NT2/D1 (cell line): ENCODE data around the gene TCTN1.

Source experiments
- DNase-seq: peaks from one replicate; pipeline ENCODE4 v3.0.0-alpha.2; 2011; ENCODE audit warnings: low read depth, low spot score
- H3K27me3 ChIP-seq: 2 replicates; pipeline ENCODE4 v1.6.0; 2011; ENCODE audit warnings: mild to moderate bottlenecking; ENCODE audit not compliant: insufficient read length, insufficient read depth
- H3K36me3 ChIP-seq: 2 replicates; pipeline ENCODE4 v1.6.1; 2011; ENCODE audit warnings: mild to moderate bottlenecking, low read length, mixed read lengths; ENCODE audit not compliant: insufficient read depth, insufficient read length
- H3K4me1 ChIP-seq: 2 replicates; pipeline ENCODE4 v1.5.1; 2011; ENCODE audit not compliant: insufficient read depth, insufficient read length
- H3K4me3 ChIP-seq: 2 replicates; pipeline ENCODE4 v1.5.1; 2011; ENCODE audit warnings: low read depth; ENCODE audit not compliant: insufficient read length
- H3K9ac ChIP-seq: 2 replicates; pipeline ENCODE4 v1.6.0; 2011; ENCODE audit warnings: low read depth; ENCODE audit not compliant: insufficient read length
- H3K9me3 ChIP-seq: 2 replicates; pipeline ENCODE4 v1.5.1; 2011; ENCODE audit warnings: mild to moderate bottlenecking, low read length; ENCODE audit not compliant: insufficient read depth
- SUZ12 ChIP-seq: IDR thresholded peaks from 2 replicates; pipeline ENCODE4 v1.6.1; 2011; ENCODE audit not compliant: insufficient read length, insufficient read depth; ENCODE audit errors: extremely low read depth
- YY1 ChIP-seq: IDR thresholded peaks from 2 replicates; pipeline ENCODE4 v1.6.1; 2011; ENCODE audit not compliant: insufficient read length, insufficient read depth
- ZNF274 ChIP-seq: IDR thresholded peaks from 2 replicates; pipeline ENCODE4 v1.6.1; 2011; ENCODE audit warnings: mild to moderate bottlenecking, low read depth, low read length

Gene TCTN1

DNA sequence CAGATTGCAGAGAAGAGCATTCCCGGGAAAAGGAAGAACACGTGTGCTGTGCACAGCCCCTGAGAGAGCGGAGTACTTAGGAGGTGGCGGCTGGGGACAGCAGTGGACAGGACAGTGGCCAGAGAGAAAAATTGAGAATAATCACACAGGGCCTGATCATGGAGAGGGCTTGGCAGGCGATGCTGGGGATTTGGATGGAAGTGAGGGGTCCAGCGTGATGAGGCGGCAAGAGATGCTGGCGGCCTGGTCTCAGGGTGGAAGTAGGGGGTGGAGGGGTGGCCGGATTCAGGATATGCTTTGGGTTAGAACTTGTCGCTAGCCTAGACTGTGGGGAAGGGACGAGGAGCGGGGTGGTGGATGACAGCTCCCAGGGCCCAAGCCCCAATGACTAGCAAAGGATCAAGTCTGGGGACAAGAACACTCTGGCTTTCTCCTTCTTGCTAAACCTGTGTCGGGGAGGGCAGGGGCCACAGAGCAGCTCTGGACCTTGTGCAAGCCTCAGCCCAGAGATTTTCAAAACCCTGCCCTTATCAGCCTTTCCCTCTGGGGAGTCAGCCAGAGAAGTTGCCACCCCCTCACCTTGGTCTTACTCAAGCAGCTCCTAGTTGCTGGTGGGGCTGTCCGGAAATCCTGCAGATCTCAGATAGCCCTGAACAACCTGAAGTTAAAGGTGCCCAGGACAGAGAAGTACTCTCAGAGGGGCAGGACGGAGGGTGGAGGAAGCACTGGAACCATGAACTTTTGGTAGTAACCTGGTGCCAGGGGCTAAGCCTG lies 73.7 kb downstream of the TCTN1 start:
- Histone ChIP-seq H3K4me1 (peaks cover 12% of the 10 kb centered on the region), H3K4me3 (no peak overlapping the region), H3K27me3 (peaks cover 19% of the 10 kb centered on the region), H3K9me3 (no peaks in the 10 kb centered on the region), H3K9ac (no peak overlapping the region), H3K36me3 (no peaks in the 10 kb centered on the region)
- TF ChIP-seq YY1 (no peak), ZNF274 (no peak), SUZ12 (no peak)
- no peak for DNase-seq

DNA sequence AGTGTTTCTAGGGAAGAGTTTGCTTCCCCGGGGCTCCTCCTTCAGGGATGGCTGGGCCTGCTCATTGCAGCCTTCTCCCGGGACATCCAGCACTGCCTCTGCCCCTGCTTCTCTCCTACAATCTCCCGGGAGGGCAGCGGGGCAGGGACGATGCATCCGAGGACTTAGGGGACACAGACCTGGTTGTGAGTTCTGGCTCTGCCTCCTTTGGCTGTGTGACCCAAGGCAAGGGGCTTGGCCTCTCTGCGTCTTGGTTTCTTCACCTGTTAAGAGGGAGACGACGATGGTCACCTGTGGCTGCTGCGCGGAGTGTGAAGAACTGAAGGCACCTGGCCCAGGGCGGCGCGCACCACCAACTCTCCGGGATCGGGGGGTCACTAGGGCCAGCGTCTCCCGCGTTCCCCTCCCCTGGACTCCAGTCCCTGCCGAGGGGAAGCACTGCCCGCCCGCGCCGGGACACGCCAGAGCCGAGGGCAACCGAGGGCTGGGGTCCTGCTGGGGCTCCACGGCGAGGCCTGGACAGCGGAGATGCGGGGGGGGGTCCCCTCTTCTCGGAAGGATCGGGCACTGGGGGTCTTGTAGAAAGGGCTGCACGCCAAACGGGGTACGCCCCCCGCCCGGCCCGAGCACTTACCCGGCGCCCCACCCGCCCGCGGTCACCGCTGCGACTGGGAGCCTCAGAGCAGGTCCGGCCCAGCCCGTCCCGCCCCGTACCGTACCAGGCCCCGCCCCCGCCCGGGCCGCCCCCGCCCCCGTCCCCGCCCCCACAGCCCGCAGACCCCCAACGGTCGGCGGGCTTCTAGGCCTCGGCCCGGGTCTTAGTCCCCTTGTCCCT lies 74.7 kb downstream of the TCTN1 start, which contains the start of gene HVCN1:
TSS of gene HVCN1 (minus strand) at position 670 of the 835 bp plus-strand sequence. CDS start 5,870 bp downstream, outside the sequence.
- Histone ChIP-seq H3K27me3 (peaks cover 19% of the 10 kb centered on the region), H3K4me3 (peak within 1 kb of the TSS; percentile 62), H3K36me3 (no peaks in the 10 kb centered on the region), H3K9ac (peak within 1 kb of the TSS; percentile 87), H3K9me3 (no peaks in the 10 kb centered on the region), H3K4me1 (peaks cover 12% of the 10 kb centered on the region)
- DNase-seq: no peak
- TF ChIP-seq SUZ12 (no peak), YY1 (no peak), ZNF274 (no peak)

DNA sequence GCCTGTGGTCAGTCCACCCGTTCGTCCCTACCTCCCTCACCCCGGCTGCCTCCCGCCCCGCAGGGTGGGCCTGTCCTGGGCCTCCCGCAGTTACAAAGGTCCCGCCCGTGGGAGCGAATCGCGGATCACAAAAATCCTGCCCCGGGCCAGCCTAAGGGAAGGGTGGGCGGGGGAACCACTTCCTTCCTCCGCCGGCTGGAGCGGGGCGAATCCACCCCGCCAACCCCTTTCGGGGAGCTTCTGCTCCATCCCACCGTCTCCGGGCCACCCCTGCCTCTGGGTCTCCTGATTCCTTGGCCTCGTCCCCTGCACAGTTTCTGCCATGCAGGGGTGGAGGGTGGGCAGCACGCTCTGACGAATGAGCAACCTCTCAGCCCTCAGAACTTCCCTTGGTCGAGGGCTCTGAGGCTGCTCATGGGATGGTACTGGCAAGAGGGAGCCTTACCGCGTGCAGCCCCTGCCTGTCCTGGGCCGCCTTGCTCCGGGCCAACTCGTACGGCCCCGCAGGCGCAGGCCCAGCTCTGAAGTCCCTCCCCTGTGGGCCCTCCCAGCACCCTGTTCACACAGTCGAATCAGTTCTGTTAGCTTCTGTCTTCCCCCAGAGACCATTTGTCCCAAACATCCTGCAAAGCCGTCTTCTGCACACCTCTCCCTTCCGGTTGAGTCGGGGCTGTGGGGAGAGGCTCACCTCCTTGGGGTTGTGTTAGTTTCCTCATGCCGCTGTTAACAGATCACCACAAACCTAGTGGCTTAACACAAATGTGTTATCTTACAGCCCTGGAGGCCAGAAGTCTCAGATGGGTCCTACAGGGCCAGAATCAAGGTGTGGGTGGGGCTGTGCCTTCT lies 75.6 kb downstream of the TCTN1 start:
- Histone ChIP-seq H3K4me1 (peaks cover 12% of the 10 kb centered on the region), H3K4me3 (peak overlapping the region; percentile 51), H3K9me3 (no peaks in the 10 kb centered on the region), H3K36me3 (no peaks in the 10 kb centered on the region), H3K27me3 (peaks cover 19% of the 10 kb centered on the region), H3K9ac (peak overlapping the region; percentile 86)
- TF ChIP-seq SUZ12 (no peak), YY1 (no peak), ZNF274 (no peak)
- no peak for DNase-seq

DNA sequence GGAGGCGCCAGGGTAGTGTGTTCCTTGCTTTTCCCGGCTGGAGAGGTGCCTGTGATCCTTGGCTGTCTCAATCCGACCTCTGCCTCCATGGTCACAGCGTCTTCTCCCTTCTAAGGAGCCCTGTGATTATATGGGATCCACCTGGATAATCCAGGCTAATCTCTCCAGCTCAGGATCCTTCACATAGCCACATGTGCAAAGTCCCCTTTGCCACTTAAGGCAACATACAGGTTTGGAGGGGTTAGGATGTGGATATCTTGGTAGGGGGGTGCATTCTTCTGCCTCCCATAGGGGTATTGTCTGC lies 76.2 kb downstream of the TCTN1 start:
- H3K36me3 ChIP-seq: no peaks in the 10 kb centered on the region
- TF ChIP-seq ZNF274 (no peak), SUZ12 (no peak), YY1 (no peak)
- no peak for DNase-seq
- no peaks in the 10 kb centered on the region for H3K9me3 ChIP-seq
- peaks cover 19% of the 10 kb centered on the region for H3K27me3 ChIP-seq
- H3K4me1 ChIP-seq: peaks cover 12% of the 10 kb centered on the region
- H3K9ac ChIP-seq: peak overlapping the region; percentile 86
- H3K4me3 ChIP-seq: peak overlapping the region; percentile 51

DNA sequence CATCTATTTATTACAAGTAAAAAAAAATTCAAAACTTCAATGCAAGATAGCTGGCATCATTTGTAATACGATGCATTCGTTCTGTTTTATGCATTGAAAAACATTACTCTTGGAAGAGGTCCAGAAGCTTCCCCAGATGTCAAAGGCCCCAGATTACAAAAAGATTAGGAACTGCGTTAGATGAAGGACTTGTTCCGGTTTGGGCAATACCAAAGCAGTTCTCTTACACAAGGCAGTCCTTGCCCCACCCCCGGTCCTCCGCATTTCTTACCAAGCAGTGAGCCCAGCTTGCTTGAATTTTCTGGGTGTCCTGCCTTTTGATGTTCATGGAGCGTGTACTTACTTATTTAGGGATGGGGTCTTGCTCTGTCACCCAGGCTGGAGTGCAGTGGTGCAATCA lies 79.8 kb downstream of the TCTN1 start:
- TF ChIP-seq ZNF274 (no peak), YY1 (no peak), SUZ12 (no peak)
- H3K9me3 ChIP-seq: no peaks in the 10 kb centered on the region
- no peak overlapping the region for H3K4me3 ChIP-seq
- peaks cover 5% of the 10 kb centered on the region for H3K4me1 ChIP-seq
- no peak overlapping the region for H3K9ac ChIP-seq
- H3K27me3 ChIP-seq: peaks cover 1% of the 10 kb centered on the region
- no peaks in the 10 kb centered on the region for H3K36me3 ChIP-seq
- DNase-seq: no peak

DNA sequence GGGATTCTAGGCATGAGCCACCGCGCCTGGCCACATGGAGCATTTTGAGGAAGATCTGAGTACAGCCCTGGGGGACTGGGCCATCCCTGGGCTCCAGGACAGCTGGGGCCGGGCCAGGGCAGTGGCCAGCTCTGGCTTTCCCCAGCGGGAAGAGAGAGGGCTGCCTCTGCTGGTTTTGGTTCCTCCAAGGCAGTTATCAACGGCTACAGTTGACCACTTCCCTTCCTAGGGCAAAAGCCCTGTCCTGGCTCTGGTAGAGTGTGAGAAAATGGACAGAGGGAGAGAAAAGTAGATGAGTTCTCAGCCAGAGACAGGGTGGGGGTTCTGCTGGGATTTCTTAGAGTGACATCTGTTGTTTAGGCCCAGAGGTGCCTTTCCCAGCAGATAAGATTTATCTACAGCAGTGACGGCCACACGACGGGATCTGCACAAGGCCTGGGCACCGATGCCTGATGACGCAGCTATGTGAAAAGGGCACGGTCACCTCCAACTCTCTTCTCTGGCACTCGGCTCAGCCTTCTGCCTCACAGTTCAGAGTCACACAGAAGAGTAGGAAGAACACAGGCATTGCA lies 80.5 kb downstream of the TCTN1 start:
- Histone ChIP-seq H3K4me3 (no peak overlapping the region), H3K36me3 (no peaks in the 10 kb centered on the region), H3K4me1 (peaks cover 5% of the 10 kb centered on the region), H3K9me3 (no peaks in the 10 kb centered on the region), H3K9ac (no peak overlapping the region), H3K27me3 (no peaks in the 10 kb centered on the region)
- no peak for DNase-seq
- no peak for TF ChIP-seq ZNF274

DNA sequence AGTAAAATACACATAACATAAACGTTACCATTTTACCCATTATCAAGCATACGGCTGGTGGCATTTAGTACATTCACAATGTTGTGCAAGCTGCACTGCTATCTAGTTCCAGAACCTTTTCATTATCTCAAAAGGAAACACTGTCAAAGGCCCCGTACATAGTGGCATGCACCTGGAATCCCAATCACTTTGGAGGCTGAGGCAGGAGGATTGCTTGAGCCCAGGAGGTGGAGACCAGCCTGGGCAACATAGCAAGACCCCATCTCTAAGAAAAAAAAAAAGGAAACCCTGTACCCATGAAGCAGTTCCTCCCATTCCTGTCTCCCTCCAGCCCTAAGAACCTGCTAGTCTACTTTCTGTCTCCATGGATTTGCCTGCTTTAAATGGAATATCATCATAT lies 82.4 kb downstream of the TCTN1 start:
- Histone ChIP-seq H3K9me3 (no peaks in the 10 kb centered on the region), H3K27me3 (no peaks in the 10 kb centered on the region)
- DNase-seq: no peak

More for the DNA sequence above, 82.4 kb downstream of the TCTN1 start:
- TF ChIP-seq YY1 (no peak), ZNF274 (no peak), SUZ12 (no peak)
- Histone ChIP-seq H3K4me3 (no peak overlapping the region), H3K4me1 (no peaks in the 10 kb centered on the region), H3K9ac (no peak overlapping the region), H3K36me3 (no peaks in the 10 kb centered on the region)
